Measurements from ENCODE around the gene LCE6A.

Gene LCE6A

GRCh38 chr1:152873495-152873894, 30.8 kb downstream of the LCE6A start:
- H3K9ac ChIP-seq (ENCODE audit: low read depth, low read length), result no peak overlapping the region
- peaks cover 14% of the 10 kb centered on the region; the same call in 1 of the 2 replicates for H3K9me3 ChIP-seq (ENCODE audit: control insufficient read depth, insufficient read depth, low read length)
- no peaks in the 10 kb centered on the region for H3K36me3 ChIP-seq (ENCODE audit: control insufficient read depth, insufficient read depth, low read length)
- no peak overlapping the region for H3K4me3 ChIP-seq (ENCODE audit: low read depth, low read length)
- no peak overlapping the region for H3K27ac ChIP-seq (ENCODE audit: low read depth, low read length)
- no peaks in the 10 kb centered on the region for H3K27me3 ChIP-seq (ENCODE audit: control insufficient read depth, insufficient read depth, low read length)
- H3K4me1 ChIP-seq (ENCODE audit: control insufficient read depth, insufficient read depth, low read length), result no peaks in the 10 kb centered on the region

- Histone ChIP-seq H3K27ac (ENCODE audit: low read depth, low read length) (no peak overlapping the region), H3K4me3 (ENCODE audit: low read depth, low read length) (no peak overlapping the region), H3K9me3 (ENCODE audit: control insufficient read depth, insufficient read depth, low read length) (peaks cover 31% of the 10 kb centered on the region), H3K4me1 (ENCODE audit: control insufficient read depth, insufficient read depth, low read length) (no peaks in the 10 kb centered on the region), H3K9ac (ENCODE audit: low read depth, low read length) (no peak overlapping the region), H3K36me3 (ENCODE audit: control insufficient read depth, insufficient read depth, low read length) (no peaks in the 10 kb centered on the region), H3K27me3 (ENCODE audit: control insufficient read depth, insufficient read depth, low read length) (no peaks in the 10 kb centered on the region)
Observed at GRCh38 chr1:152876827-152877226, 34.2 kb downstream of the LCE6A start.

GRCh38 chr1:152878042-152878441, 35.4 kb downstream of the LCE6A start, which contains the start of gene SMCP:
SMCP (plus strand) TSS chr1:152878322; CDS start chr1:152884423, 6,101 bp downstream.
- Histone ChIP-seq H3K27me3 (ENCODE audit: control insufficient read depth, insufficient read depth, low read length) (no peaks in the 10 kb centered on the region), H3K9me3 (ENCODE audit: control insufficient read depth, insufficient read depth, low read length) (peaks cover 39% of the 10 kb centered on the region), H3K4me3 (ENCODE audit: low read depth, low read length) (no peak within 1 kb of the TSS), H3K4me1 (ENCODE audit: control insufficient read depth, insufficient read depth, low read length) (no peaks in the 10 kb centered on the region), H3K27ac (ENCODE audit: low read depth, low read length) (no peak within 1 kb of the TSS), H3K36me3 (ENCODE audit: control insufficient read depth, insufficient read depth, low read length) (no peaks in the 10 kb centered on the region), H3K9ac (ENCODE audit: low read depth, low read length) (no peak within 1 kb of the TSS)

- Histone ChIP-seq H3K9ac (ENCODE audit: low read depth, low read length) (no peak overlapping the region), H3K27me3 (ENCODE audit: control insufficient read depth, insufficient read depth, low read length) (no peaks in the 10 kb centered on the region), H3K4me1 (ENCODE audit: control insufficient read depth, insufficient read depth, low read length) (no peaks in the 10 kb centered on the region), H3K36me3 (ENCODE audit: control insufficient read depth, insufficient read depth, low read length) (no peaks in the 10 kb centered on the region), H3K27ac (ENCODE audit: low read depth, low read length) (no peak overlapping the region), H3K4me3 (ENCODE audit: low read depth, low read length) (no peak overlapping the region), H3K9me3 (ENCODE audit: control insufficient read depth, insufficient read depth, low read length) (peaks cover 47% of the 10 kb centered on the region)
Observed at GRCh38 chr1:152879559-152880198, 37.0 kb downstream of the LCE6A start.

- no peak overlapping the region for H3K4me3 ChIP-seq (ENCODE audit: low read depth, low read length)
- no peak overlapping the region for H3K9ac ChIP-seq (ENCODE audit: low read depth, low read length)
- no peaks in the 10 kb centered on the region for H3K36me3 ChIP-seq (ENCODE audit: control insufficient read depth, insufficient read depth, low read length)
- H3K9me3 ChIP-seq (ENCODE audit: control insufficient read depth, insufficient read depth, low read length), result peaks cover 49% of the 10 kb centered on the region
- no peaks in the 10 kb centered on the region for H3K27me3 ChIP-seq (ENCODE audit: control insufficient read depth, insufficient read depth, low read length)
- H3K27ac ChIP-seq (ENCODE audit: low read depth, low read length), result no peak overlapping the region
- no peaks in the 10 kb centered on the region for H3K4me1 ChIP-seq (ENCODE audit: control insufficient read depth, insufficient read depth, low read length)
Observed at GRCh38 chr1:152880316-152880715, 37.7 kb downstream of the LCE6A start.

- Histone ChIP-seq H3K9ac (ENCODE audit: low read depth, low read length) (no peak overlapping the region), H3K4me3 (ENCODE audit: low read depth, low read length) (no peak overlapping the region), H3K27ac (ENCODE audit: low read depth, low read length) (no peak overlapping the region), H3K4me1 (ENCODE audit: control insufficient read depth, insufficient read depth, low read length) (no peaks in the 10 kb centered on the region), H3K27me3 (ENCODE audit: control insufficient read depth, insufficient read depth, low read length) (no peaks in the 10 kb centered on the region), H3K9me3 (ENCODE audit: control insufficient read depth, insufficient read depth, low read length) (peaks cover 55% of the 10 kb centered on the region), H3K36me3 (ENCODE audit: control insufficient read depth, insufficient read depth, low read length) (no peaks in the 10 kb centered on the region)
Observed at GRCh38 chr1:152880907-152881306, 38.3 kb downstream of the LCE6A start.

- no peak overlapping the region for H3K4me3 ChIP-seq (ENCODE audit: low read depth, low read length)
- no peaks in the 10 kb centered on the region for H3K4me1 ChIP-seq (ENCODE audit: control insufficient read depth, insufficient read depth, low read length)
- H3K36me3 ChIP-seq (ENCODE audit: control insufficient read depth, insufficient read depth, low read length), result no peaks in the 10 kb centered on the region
- H3K27me3 ChIP-seq (ENCODE audit: control insufficient read depth, insufficient read depth, low read length), result no peaks in the 10 kb centered on the region
- peaks cover 63% of the 10 kb centered on the region for H3K9me3 ChIP-seq (ENCODE audit: control insufficient read depth, insufficient read depth, low read length)
- H3K9ac ChIP-seq (ENCODE audit: low read depth, low read length), result no peak overlapping the region
- H3K27ac ChIP-seq (ENCODE audit: low read depth, low read length), result no peak overlapping the region
Observed at GRCh38 chr1:152884085-152884484, 41.4 kb downstream of the LCE6A start.

GRCh38 chr1:152884506-152884905, 41.9 kb downstream of the LCE6A start:
- Histone ChIP-seq H3K9ac (ENCODE audit: low read depth, low read length) (no peak overlapping the region), H3K4me3 (ENCODE audit: low read depth, low read length) (no peak overlapping the region), H3K27me3 (ENCODE audit: control insufficient read depth, insufficient read depth, low read length) (no peaks in the 10 kb centered on the region), H3K27ac (ENCODE audit: low read depth, low read length) (no peak overlapping the region), H3K4me1 (ENCODE audit: control insufficient read depth, insufficient read depth, low read length) (no peaks in the 10 kb centered on the region), H3K36me3 (ENCODE audit: control insufficient read depth, insufficient read depth, low read length) (no peaks in the 10 kb centered on the region), H3K9me3 (ENCODE audit: control insufficient read depth, insufficient read depth, low read length) (peaks cover 65% of the 10 kb centered on the region)

GRCh38 chr1:152884966-152885624, 42.4 kb downstream of the LCE6A start:
- no peaks in the 10 kb centered on the region for H3K36me3 ChIP-seq (ENCODE audit: control insufficient read depth, insufficient read depth, low read length)
- no peaks in the 10 kb centered on the region for H3K27me3 ChIP-seq (ENCODE audit: control insufficient read depth, insufficient read depth, low read length)
- H3K4me3 ChIP-seq (ENCODE audit: low read depth, low read length), result no peak overlapping the region
- H3K27ac ChIP-seq (ENCODE audit: low read depth, low read length), result no peak overlapping the region
- H3K9ac ChIP-seq (ENCODE audit: low read depth, low read length), result no peak overlapping the region
- no peaks in the 10 kb centered on the region for H3K4me1 ChIP-seq (ENCODE audit: control insufficient read depth, insufficient read depth, low read length)
- peaks cover 65% of the 10 kb centered on the region for H3K9me3 ChIP-seq (ENCODE audit: control insufficient read depth, insufficient read depth, low read length)

GRCh38 chr1:152886085-152886484, 43.4 kb downstream of the LCE6A start:
- Histone ChIP-seq H3K4me1 (ENCODE audit: control insufficient read depth, insufficient read depth, low read length) (no peaks in the 10 kb centered on the region), H3K4me3 (ENCODE audit: low read depth, low read length) (no peak overlapping the region), H3K27ac (ENCODE audit: low read depth, low read length) (no peak overlapping the region), H3K36me3 (ENCODE audit: control insufficient read depth, insufficient read depth, low read length) (no peaks in the 10 kb centered on the region), H3K9ac (ENCODE audit: low read depth, low read length) (no peak overlapping the region), H3K9me3 (ENCODE audit: control insufficient read depth, insufficient read depth, low read length) (peaks cover 65% of the 10 kb centered on the region), H3K27me3 (ENCODE audit: control insufficient read depth, insufficient read depth, low read length) (no peaks in the 10 kb centered on the region)

- Histone ChIP-seq H3K4me1 (ENCODE audit: control insufficient read depth, insufficient read depth, low read length) (no peaks in the 10 kb centered on the region), H3K27ac (ENCODE audit: low read depth, low read length) (no peak overlapping the region), H3K4me3 (ENCODE audit: low read depth, low read length) (no peak overlapping the region), H3K27me3 (ENCODE audit: control insufficient read depth, insufficient read depth, low read length) (no peaks in the 10 kb centered on the region), H3K9me3 (ENCODE audit: control insufficient read depth, insufficient read depth, low read length) (peaks cover 71% of the 10 kb centered on the region), H3K36me3 (ENCODE audit: control insufficient read depth, insufficient read depth, low read length) (no peaks in the 10 kb centered on the region), H3K9ac (ENCODE audit: low read depth, low read length) (no peak overlapping the region)
Observed at GRCh38 chr1:152886758-152887409, 44.2 kb downstream of the LCE6A start.

Data from HUES48 (cell line).